ENCODE measurements around the gene ZNF580. TPM values are rescaled to one million over a fixed set of nuclear protein-coding genes. Genes with fewer than 3 reads are reported as not detected.

The ZNF580 gene
- total and polyA plus RNA-seq, 7 experiments from 2014 or later = 14.6 to 109 (median 48.0) TPM

Other genes starting within 250 kb of the ZNF580 start
- 100 to 1,000 TPM in 1 of 5 experiments, 10 to 100 TPM in 4; 15.3 to 141 (median 44.1) TPM for gene UBE2S, start 233.2 kb upstream of the ZNF580 start, total RNA-seq
- 10 to 100 TPM; 15.8 to 20.4 TPM for gene UBE2S, start 233.2 kb upstream of the ZNF580 start, polyA plus RNA-seq
- not detected for gene SHISA7, start 197.7 kb upstream of the ZNF580 start, total RNA-seq
- not detected for gene SHISA7, start 197.7 kb upstream of the ZNF580 start, polyA plus RNA-seq
- 10 to 100 TPM in 3 of 5 experiments, 1 to 10 TPM in 2; 5.1 to 20.1 (median 11.3) TPM for gene ISOC2, start 179.4 kb upstream of the ZNF580 start, total RNA-seq
- 10 to 100 TPM; 25.9 to 31.2 TPM for gene ISOC2, start 179.4 kb upstream of the ZNF580 start, polyA plus RNA-seq
- gene C19orf85, start 176.3 kb upstream of the ZNF580 start, total RNA-seq = not detected
- not detected for gene C19orf85, start 176.3 kb upstream of the ZNF580 start, polyA plus RNA-seq
- gene ZNF628, start 164.4 kb upstream of the ZNF580 start, total RNA-seq = 10 to 100 TPM in 2 of 5 experiments, 1 to 10 TPM in 3; 6.6 to 27.2 (median 9.0) TPM
- 1 to 10 TPM in 1 of 2 donors, under 1 TPM in 1; 0.07 to 1.6 TPM for gene ZNF628, start 164.4 kb upstream of the ZNF580 start, polyA plus RNA-seq
- 10 to 100 TPM in 1 of 5 experiments, 1 to 10 TPM in 4; 2.7 to 12.8 (median 7.5) TPM for gene NAT14, start 155.8 kb upstream of the ZNF580 start, total RNA-seq
- gene NAT14, start 155.8 kb upstream of the ZNF580 start, polyA plus RNA-seq = 1 to 10 TPM; 1.7 to 3.3 TPM
- under 1 TPM; 0.21 to 0.48 (median 0.35) TPM for gene SSC5D, start 152.6 kb upstream of the ZNF580 start, total RNA-seq
- not detected for gene SSC5D, start 152.6 kb upstream of the ZNF580 start, polyA plus RNA-seq
- gene SBK2, start 103.9 kb upstream of the ZNF580 start, total RNA-seq = not detected
- not detected for gene SBK2, start 103.9 kb upstream of the ZNF580 start, polyA plus RNA-seq
- gene SBK3, start 95.5 kb upstream of the ZNF580 start, total RNA-seq = not detected
- not detected for gene SBK3, start 95.5 kb upstream of the ZNF580 start, polyA plus RNA-seq
- 10 to 100 TPM in 1 of 5 experiments, 1 to 10 TPM in 4; 6.1 to 11.0 (median 7.8) TPM for gene ZNF579, start 60.2 kb upstream of the ZNF580 start, total RNA-seq
- 1 to 10 TPM in 1 of 2 donors, under 1 TPM in 1; 0.50 to 2.2 TPM for gene ZNF579, start 60.2 kb upstream of the ZNF580 start, polyA plus RNA-seq
- gene FIZ1, start 41.5 kb upstream of the ZNF580 start, total RNA-seq = 10 to 100 TPM in 4 of 5 experiments, 1 to 10 TPM in 1; 9.4 to 32.0 (median 16.1) TPM
- 1 to 10 TPM; 3.3 to 6.5 TPM for gene FIZ1, start 41.5 kb upstream of the ZNF580 start, polyA plus RNA-seq
- gene ZNF524, start 40.7 kb upstream of the ZNF580 start, total RNA-seq = 10 to 100 TPM; 13.3 to 32.1 (median 24.7) TPM
- 10 to 100 TPM; 41.2 to 50.5 TPM for gene ZNF524, start 40.7 kb upstream of the ZNF580 start, polyA plus RNA-seq
- gene ZNF865, start 35.4 kb upstream of the ZNF580 start, total RNA-seq = 10 to 100 TPM; 13.8 to 22.7 (median 15.3) TPM
- under 1 TPM; 0.06 to 0.24 TPM for gene ZNF865, start 35.4 kb upstream of the ZNF580 start, polyA plus RNA-seq
- gene ZNF784, start 16.4 kb upstream of the ZNF580 start, total RNA-seq = 10 to 100 TPM in 2 of 5 experiments, 1 to 10 TPM in 3; 5.1 to 17.1 (median 9.0) TPM
- gene ZNF784, start 16.4 kb upstream of the ZNF580 start, polyA plus RNA-seq = 1 to 10 TPM in 1 of 2 donors, under 1 TPM in 1; 0.65 to 2.0 TPM
- 10 to 100 TPM; 27.0 to 35.8 (median 32.1) TPM for gene ZNF581, start 2.6 kb downstream of the ZNF580 start, total RNA-seq
- 10 to 100 TPM; 36.7 to 39.5 TPM for gene ZNF581, start 2.6 kb downstream of the ZNF580 start, polyA plus RNA-seq
- gene CCDC106, start 7.2 kb downstream of the ZNF580 start, total RNA-seq = 1 to 10 TPM; 3.4 to 9.6 (median 4.0) TPM
- 1 to 10 TPM; 2.1 to 2.7 TPM for gene CCDC106, start 7.2 kb downstream of the ZNF580 start, polyA plus RNA-seq
- gene U2AF2, start 14.0 kb downstream of the ZNF580 start, total RNA-seq = 100 to 1,000 TPM; 253 to 284 (median 266) TPM
- gene U2AF2, start 14.0 kb downstream of the ZNF580 start, polyA plus RNA-seq = 1 to 10 TPM; 5.7 to 9.8 TPM
- gene EPN1, start 34.2 kb downstream of the ZNF580 start, total RNA-seq = 10 to 100 TPM; 45.2 to 67.1 (median 52.2) TPM
- 10 to 100 TPM in 1 of 2 donors, 1 to 10 TPM in 1; 9.2 to 20.4 TPM for gene EPN1, start 34.2 kb downstream of the ZNF580 start, polyA plus RNA-seq
- gene NLRP9, start 97.4 kb downstream of the ZNF580 start, total RNA-seq = not detected
- gene NLRP9, start 97.4 kb downstream of the ZNF580 start, polyA plus RNA-seq = not detected
- not detected for gene RFPL4A, start 118.1 kb downstream of the ZNF580 start, total RNA-seq
- not detected for gene RFPL4A, start 118.1 kb downstream of the ZNF580 start, polyA plus RNA-seq
- not detected for gene RFPL4AL1, start 128.1 kb downstream of the ZNF580 start, total RNA-seq
- not detected for gene RFPL4AL1, start 128.1 kb downstream of the ZNF580 start, polyA plus RNA-seq
- gene NLRP11, start 191.0 kb downstream of the ZNF580 start, total RNA-seq = not detected
- not detected for gene NLRP11, start 191.0 kb downstream of the ZNF580 start, polyA plus RNA-seq
- not detected for gene NLRP4, start 195.5 kb downstream of the ZNF580 start, total RNA-seq
- gene NLRP4, start 195.5 kb downstream of the ZNF580 start, polyA plus RNA-seq = not detected

Measured in naive thymus-derived CD4-positive, alpha-beta T cell (primary cell).